HepG2 (cell line): ENCODE data around the gene DZANK1. TPM values are rescaled to one million over a fixed set of nuclear protein-coding genes. Genes with fewer than 3 reads are reported as not detected.
A peak's percentile ranks its signal among the peaks of the same experiment; 100 is the strongest.

ENCODE experiments used
- ARNT2 ChIP-seq: sonication (generic); formaldehyde crosslinking; IDR thresholded peaks from 2 replicates; pipeline ENCODE4 v1.8.0; 2022; ENCODE audit warnings: mild to moderate bottlenecking, low read depth, missing genetic modification reagents, moderate library complexity
- CENPX ChIP-seq: sonication (generic); formaldehyde crosslinking; IDR thresholded peaks from 2 replicates; pipeline ENCODE4 v1.9.0; 2021; ENCODE audit warnings: mild to moderate bottlenecking, missing genetic modification reagents, moderate library complexity
- DBP ChIP-seq: sonication (generic); formaldehyde crosslinking; IDR thresholded peaks from 2 replicates; pipeline ENCODE4 v1.4.0; 2020; ENCODE audit warnings: missing genetic modification reagents; ENCODE audit errors: not compliant biosample characterization
- ETV6 ChIP-seq: sonication (generic); formaldehyde crosslinking; conservative IDR thresholded peaks from 2 replicates; pipeline ENCODE4 v1.4.0; 2020; ENCODE audit warnings: missing genetic modification reagents
- FOXJ3 ChIP-seq: sonication (generic); formaldehyde crosslinking; IDR thresholded peaks from 2 replicates; pipeline ENCODE4 v1.4.0; 2020; ENCODE audit warnings: missing genetic modification reagents, mild to moderate bottlenecking, borderline replicate concordance
- GTF2F1 ChIP-seq: fragments of 150-350 bp; IDR thresholded peaks from 2 replicates; pipeline ENCODE4 v1.6.1; 2014; ENCODE audit warnings: low read length
- HCFC1 ChIP-seq: fragments of 150-350 bp; IDR thresholded peaks from 2 replicates; pipeline ENCODE4 v1.6.1; 2014; ENCODE audit warnings: low read depth, low read length
- IRF1 ChIP-seq: sonication (generic); formaldehyde crosslinking; IDR thresholded peaks from 2 replicates; pipeline ENCODE4 v1.4.0; 2020; ENCODE audit warnings: low read depth, mild to moderate bottlenecking, missing genetic modification reagents
- KLF13 ChIP-seq: sonication (generic); formaldehyde crosslinking; IDR thresholded peaks from 2 replicates; pipeline ENCODE4 v1.4.0; 2020; ENCODE audit warnings: mild to moderate bottlenecking, missing genetic modification reagents
- KMT2A ChIP-seq: sonication (generic); formaldehyde crosslinking; IDR thresholded peaks from 2 replicates; pipeline ENCODE4 v1.4.0; 2020; ENCODE audit warnings: missing genetic modification reagents
- MTA1 ChIP-seq: sonication (generic); formaldehyde crosslinking; IDR thresholded peaks from 2 replicates; pipeline ENCODE4 v1.4.0; 2020; ENCODE audit warnings: missing genetic modification reagents, mild to moderate bottlenecking, borderline replicate concordance
- RNF219 ChIP-seq: sonication (generic); formaldehyde crosslinking; IDR thresholded peaks from 2 replicates; pipeline ENCODE4 v1.5.0; 2020; ENCODE audit warnings: mild to moderate bottlenecking, missing genetic modification reagents
- SIX4 ChIP-seq: sonication (generic); formaldehyde crosslinking; IDR thresholded peaks from 2 replicates; pipeline ENCODE4 v1.4.0; 2020; ENCODE audit warnings: missing genetic modification reagents
- SNAI1 ChIP-seq: sonication (generic); formaldehyde crosslinking; IDR thresholded peaks from 2 replicates; pipeline ENCODE4 v1.5.0; 2020; ENCODE audit warnings: mild to moderate bottlenecking, missing genetic modification reagents, borderline replicate concordance
- SRSF9 ChIP-seq: fragments of 200-400 bp; formaldehyde crosslinking; IDR thresholded peaks from 2 replicates; pipeline ENCODE4 v1.6.1; 2018; ENCODE audit warnings: borderline replicate concordance, mild to moderate bottlenecking, low read depth, low read length; ENCODE audit not compliant: insufficient read depth, poor library complexity, severe bottlenecking
- TAF1 ChIP-seq: sonication (generic); formaldehyde crosslinking; IDR thresholded peaks from 2 replicates; pipeline ENCODE4 v1.4.0; 2020; ENCODE audit warnings: missing genetic modification reagents
- TCF7 ChIP-seq: sonication (generic); IDR thresholded peaks from 2 replicates; pipeline ENCODE4 v1.6.1; 2016; ENCODE audit warnings: antibody characterized with exemption, low read depth
- ZBTB39 ChIP-seq: sonication (generic); formaldehyde crosslinking; IDR thresholded peaks from 2 replicates; pipeline ENCODE4 v1.5.0; 2020; ENCODE audit warnings: missing genetic modification reagents
- ZFY ChIP-seq: sonication (generic); formaldehyde crosslinking; IDR thresholded peaks from 2 replicates; pipeline ENCODE4 v1.4.0; 2020; ENCODE audit warnings: missing genetic modification reagents
- ZNF121 ChIP-seq: sonication (generic); formaldehyde crosslinking; IDR thresholded peaks from 2 replicates; pipeline ENCODE4 v1.5.0; 2020; ENCODE audit warnings: mild to moderate bottlenecking, missing genetic modification reagents
- ZSCAN29 ChIP-seq: sonication (generic); formaldehyde crosslinking; conservative IDR thresholded peaks from 2 replicates; pipeline ENCODE4 v1.4.0; 2020; ENCODE audit warnings: mild to moderate bottlenecking, missing genetic modification reagents
- polyA plus RNA-seq, 8 experiments: library from polyadenylated mRNA; depleted of rRNA in 3 of 8; stranded (reverse) in 7 of 8; unstranded in 1 of 8; fragments of >200 nt; fragmentation: Illumina TruSeq in 4 of 8; extraction: Trizol in 4 of 8; gene quantifications; 2 replicates each; pipeline versions ENCODE4 v1.2.1 to v1.2.3, GENCODE V29; 2011 to 2016; ENCODE audit warnings: low read depth in 4 of 8, missing spikeins in 1 of 8, mixed read lengths in 1 of 8; ENCODE audit not compliant: insufficient read depth in 1 of 8
- total RNA-seq, 5 experiments: library from RNA; depleted of rRNA; stranded (reverse); fragments of >200 nt; fragmentation: Illumina TruSeq; extraction: Trizol; gene quantifications; 2 replicates each; pipeline ENCODE4 v1.2.3, GENCODE V29; 2016; ENCODE audit warnings: low read depth in 1 of 5

The DZANK1 gene
- total and polyA plus RNA-seq, 2 of the 13 experiments (the other 11 are each of a cell fraction or from before 2014, with no cell fraction given) = 1.6 to 3.2 TPM

GRCh38 chr20:18507218-18508191, 40.7 kb upstream of the DZANK1 start, which contains the start of gene SEC23B (continued):
- TF ChIP-seq IRF1 (CRISPR knock-in tag) (0 out of 2 replicates have a peak, but pooled peaks have one; percentile 61), ZSCAN29 (CRISPR knock-in tag) (peak; percentile 74; the same call in 1 of the 2 replicates), GTF2F1 (peak; percentile 66; the same call in 1 of the 2 replicates), ZBTB39 (CRISPR knock-in tag) (no peak; the same call in 1 of the 2 replicates), TAF1 (peak; percentile 93), ZNF121 (CRISPR knock-in tag) (no peak), KMT2A (CRISPR knock-in tag) (peak; percentile 82; the same call in 1 of the 2 replicates), SNAI1 (CRISPR knock-in tag) (peak; percentile 22; the same call in 1 of the 2 replicates), HCFC1 (peak; percentile 57; the same call in 1 of the 2 replicates), FOXJ3 (CRISPR knock-in tag) (peak; percentile 42; the same call in 1 of the 2 replicates), ETV6 (CRISPR knock-in tag) (no peak), KLF13 (CRISPR knock-in tag) (peak; percentile 13; the same call in 1 of the 2 replicates), SIX4 (0 out of 2 replicates have a peak, but pooled peaks have one; percentile 11), SRSF9 (no peak), ARNT2 (CRISPR knock-in tag) (peak; percentile 93), ZFY (CRISPR knock-in tag) (peak; percentile 92), MTA1 (peak; percentile 92), DBP (peak; percentile 64), TCF7 (no peak), CENPX (CRISPR knock-in tag) (no peak), RNF219 (CRISPR knock-in tag) (no peak)
